HG03432 (cell line): ENCODE results near the gene CDH5.
A peak's percentile ranks its signal among the peaks of the same experiment; 100 is the strongest.

Source experiments
- ATAC-seq: cut with Tn5 transposase; IDR thresholded peaks from one replicate; pipeline ENCODE4 v1.9.1; 2021; ENCODE audit warnings: mild to moderate bottlenecking, moderate library complexity; ENCODE audit not compliant: unreplicated experiment

Gene CDH5

GRCh38 chr16:66390346-66391108 lies 24.0 kb downstream of the CDH5 start:
- ATAC-seq: no peak

GRCh38 chr16:66391726-66392670 lies 25.5 kb downstream of the CDH5 start:
- no peak for ATAC-seq

GRCh38 chr16:66395806-66396555 lies 29.5 kb downstream of the CDH5 start:
- ATAC-seq: no peak

- no peak for ATAC-seq
Observed at GRCh38 chr16:66397736-66398433, 31.4 kb downstream of the CDH5 start.

GRCh38 chr16:66399031-66399430 lies 32.5 kb downstream of the CDH5 start:
- no peak for ATAC-seq

- no peak for ATAC-seq
Observed at GRCh38 chr16:66399930-66400329, 33.4 kb downstream of the CDH5 start.

- ATAC-seq: no peak
Observed at GRCh38 chr16:66400503-66401380, 34.3 kb downstream of the CDH5 start.

- no peak for ATAC-seq
Observed at GRCh38 chr16:66401610-66402009, 35.1 kb downstream of the CDH5 start.

GRCh38 chr16:66402166-66402565 lies 35.7 kb downstream of the CDH5 start:
- no peak for ATAC-seq

GRCh38 chr16:66402591-66403230 lies 36.2 kb downstream of the CDH5 start:
- no peak for ATAC-seq

- no peak for ATAC-seq
Observed at GRCh38 chr16:66403531-66404145, 37.1 kb downstream of the CDH5 start.

- ATAC-seq: no peak
Observed at GRCh38 chr16:66405057-66405783, 38.7 kb downstream of the CDH5 start.

GRCh38 chr16:66406534-66407221 lies 40.2 kb downstream of the CDH5 start:
- ATAC-seq: peak; percentile 85

GRCh38 chr16:66408163-66409048 lies 41.9 kb downstream of the CDH5 start:
- ATAC-seq: no peak

GRCh38 chr16:66409156-66409555 lies 42.7 kb downstream of the CDH5 start:
- no peak for ATAC-seq

GRCh38 chr16:66412182-66412581 lies 45.7 kb downstream of the CDH5 start:
- no peak for ATAC-seq
